Muscle layer of colon (tissue), 2 donors: ENCODE data around the gene MTMR3.
"Not testable (repeated sequence)": the region's sequence is repeated elsewhere in the genome, so short reads cannot be mapped to it uniquely, and the experiment has no call there.

Experiments used
- H3K27ac ChIP-seq: one replicate; pipeline ENCODE4 v1.7.0; 2013; ENCODE audit warnings: low read depth, mild to moderate bottlenecking, low read length, moderate library complexity
- H3K27me3 ChIP-seq, 2 donors: one replicate each; pipeline ENCODE4 v1.7.0; 2013; ENCODE audit warnings: low read length in 2 of 2, mild to moderate bottlenecking in 2 of 2; ENCODE audit not compliant: insufficient read depth in 2 of 2, control insufficient read depth in 1 of 2
- H3K36me3 ChIP-seq: one replicate; pipeline ENCODE4 v1.7.0; 2013; ENCODE audit warnings: mild to moderate bottlenecking, low read length; ENCODE audit not compliant: insufficient read depth
- H3K4me1 ChIP-seq: one replicate; pipeline ENCODE4 v1.7.0; 2013; ENCODE audit warnings: mild to moderate bottlenecking, low read length; ENCODE audit not compliant: insufficient read depth
- H3K4me3 ChIP-seq, 2 donors: one replicate each; pipeline ENCODE4 v1.7.0; 2013; ENCODE audit warnings: low read length in 2 of 2, low read depth in 1 of 2, mild to moderate bottlenecking in 1 of 2, moderate library complexity in 1 of 2
- H3K9ac ChIP-seq: one replicate; pipeline ENCODE4 v1.7.0; 2013; ENCODE audit warnings: low read length
- H3K9me3 ChIP-seq: one replicate; pipeline ENCODE4 v1.7.0; 2013; ENCODE audit warnings: mild to moderate bottlenecking, low read length
- donor health status: abdominal sarcoma.
- donor health status: Adenocarcinoma of cecum.

Gene MTMR3

GRCh38 chr22:29883045-29883774 is at the start of gene MTMR3:
TSS of gene MTMR3 (plus strand) at chr22:29883174. CDS start at chr22:29971060, 87,886 bp downstream.
- Histone ChIP-seq H3K27me3 (no peaks in the 10 kb centered on the region), H3K4me3 (peak within 1 kb of the TSS; percentile 78), H3K4me1 (peaks cover 36% of the 10 kb centered on the region), H3K27ac (peak within 1 kb of the TSS; percentile 74), H3K9ac (peak within 1 kb of the TSS; percentile 50), H3K36me3 (no peaks in the 10 kb centered on the region), H3K9me3 (no peaks in the 10 kb centered on the region)

DNA sequence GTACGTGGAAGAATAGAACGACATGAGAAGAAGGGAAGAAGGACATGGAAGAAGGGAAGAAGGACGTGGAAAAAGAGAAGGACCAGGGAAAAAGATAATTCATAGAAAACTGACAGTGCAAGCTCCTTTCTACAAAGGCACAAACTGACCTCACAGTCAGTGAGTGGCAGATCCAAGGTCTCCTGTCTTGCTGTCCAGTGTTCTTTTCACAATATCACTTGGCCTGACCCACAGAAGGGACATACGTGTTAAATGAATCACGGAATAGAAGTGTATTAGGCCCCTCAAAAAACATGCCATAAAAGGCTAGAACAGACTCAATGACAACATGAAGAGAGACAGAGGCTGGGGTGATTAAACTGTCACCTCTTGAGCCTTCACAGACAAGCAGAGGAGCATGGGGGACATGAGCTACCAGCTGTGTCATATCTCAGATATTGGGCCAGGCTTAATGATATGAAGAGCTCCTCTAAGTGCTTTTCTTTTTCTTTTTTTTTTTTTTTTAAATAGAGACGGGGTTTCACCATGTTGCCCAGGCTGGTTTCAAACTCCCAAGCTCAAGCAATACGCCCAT is 49.5 kb upstream of the MTMR3 start:
- H3K27ac ChIP-seq, result no peak overlapping the region
- peaks cover 10% of the 10 kb centered on the region for H3K4me1 ChIP-seq
- H3K36me3 ChIP-seq, result peaks cover 36% of the 10 kb centered on the region
- no peak overlapping the region for H3K4me3 ChIP-seq
- no peaks in the 10 kb centered on the region for H3K27me3 ChIP-seq
- no peak overlapping the region for H3K9ac ChIP-seq
- H3K9me3 ChIP-seq, result no peaks in the 10 kb centered on the region

- Histone ChIP-seq H3K27me3 (no peaks in the 10 kb centered on the region), H3K4me3 (no peak overlapping the region), H3K9ac (no peak overlapping the region), H3K4me1 (peaks cover 16% of the 10 kb centered on the region), H3K9me3 (no peaks in the 10 kb centered on the region), H3K36me3 (peaks cover 34% of the 10 kb centered on the region), H3K27ac (no peak overlapping the region)
Measured at GRCh38 chr22:29834046-29834445, 48.9 kb upstream of the MTMR3 start.

DNA sequence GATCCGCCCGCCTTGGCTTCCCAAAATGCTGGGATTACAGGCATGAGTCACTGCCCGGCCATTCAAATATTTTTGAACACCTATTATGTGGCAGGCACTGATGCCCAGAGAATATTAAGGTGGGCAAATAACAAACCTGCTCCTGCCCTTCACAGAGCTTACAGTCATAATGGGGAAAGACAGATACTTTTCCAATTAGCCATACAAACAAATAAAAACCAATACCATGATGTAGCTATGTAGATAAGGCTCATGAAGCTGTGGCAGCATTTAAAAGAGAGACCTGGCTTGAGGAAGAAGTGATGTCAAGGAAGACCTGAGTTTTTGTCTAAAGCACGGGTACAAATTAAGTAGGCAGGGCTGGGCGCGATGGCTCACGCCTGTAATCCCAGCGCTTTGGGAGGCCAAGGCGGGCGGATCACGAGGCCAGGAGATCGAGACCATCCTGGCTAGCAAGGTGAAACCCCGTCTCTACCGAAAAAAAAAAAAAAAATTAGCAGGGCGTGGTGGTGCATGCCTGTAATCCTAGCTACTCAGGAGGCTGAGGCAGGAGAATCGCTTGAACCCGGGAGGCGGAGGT is 46.1 kb upstream of the MTMR3 start:
- not testable (repeated sequence) for H3K27ac ChIP-seq, H3K9ac ChIP-seq, H3K27me3 ChIP-seq, H3K9me3 ChIP-seq
- H3K4me3 ChIP-seq, result peak overlapping the region; percentile 93 to 98
- H3K36me3 ChIP-seq, result peaks cover 17% of the 10 kb centered on the region
- H3K4me1 ChIP-seq, result peaks cover 16% of the 10 kb centered on the region

DNA sequence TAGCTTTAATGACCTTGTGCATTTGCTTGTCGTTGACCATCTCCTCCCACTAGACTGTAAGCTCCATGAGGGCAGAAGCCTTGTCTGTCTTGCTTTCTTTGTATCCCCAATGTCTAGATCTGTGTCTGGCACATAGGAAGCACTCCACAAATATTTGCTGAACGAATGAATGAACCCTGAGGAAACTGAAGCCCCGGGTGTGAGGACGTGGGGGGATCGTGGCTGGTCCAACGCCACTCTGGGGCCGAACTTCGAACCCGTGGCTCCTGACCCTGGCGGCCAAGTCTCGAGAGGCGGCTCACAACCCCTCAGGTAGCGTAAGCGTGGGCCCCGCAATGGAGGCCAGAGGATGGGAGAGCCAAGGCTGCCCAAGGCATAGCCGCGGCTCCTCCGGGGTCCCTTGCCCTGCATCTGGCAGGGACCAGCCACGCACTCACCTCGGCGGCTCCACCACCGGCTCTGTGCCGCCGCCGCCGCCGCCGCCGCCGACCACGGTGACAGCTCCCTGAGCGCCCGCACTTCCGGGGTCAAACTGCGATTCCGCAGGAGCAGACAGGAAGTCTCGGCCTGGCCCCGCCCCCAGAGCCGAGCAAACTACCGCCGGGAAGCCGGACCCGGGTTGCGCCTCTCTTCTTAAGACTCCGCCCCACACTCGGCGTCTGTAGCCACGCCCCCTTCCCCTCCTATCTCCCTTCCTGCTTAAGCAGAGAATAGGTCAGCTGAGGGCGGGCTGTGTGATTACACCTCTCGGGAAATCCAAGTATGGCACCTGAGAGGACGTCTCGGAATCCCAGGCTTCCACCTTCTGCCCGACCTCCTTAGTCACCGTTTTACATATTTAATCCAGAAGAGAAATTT is 45.0 kb upstream of the MTMR3 start, which contains the start of gene ASCC2:
ASCC2 (minus strand) TSS at position 534 of the 858 bp plus-strand sequence. CDS start 5,949 bp downstream, outside the sequence.
- no peaks in the 10 kb centered on the region for H3K27me3 ChIP-seq
- peak within 1 kb of the TSS; percentile 77 for H3K27ac ChIP-seq
- H3K9me3 ChIP-seq, result no peaks in the 10 kb centered on the region
- H3K9ac ChIP-seq, result peak within 1 kb of the TSS; percentile 90
- peak within 1 kb of the TSS; percentile 93 to 98 for H3K4me3 ChIP-seq
- H3K4me1 ChIP-seq, result peaks cover 16% of the 10 kb centered on the region
- H3K36me3 ChIP-seq, result peaks cover 13% of the 10 kb centered on the region

- H3K4me3 ChIP-seq, result peak overlapping the region; percentile 37 to 98
- H3K9ac ChIP-seq, result peak overlapping the region; percentile 33
- no peaks in the 10 kb centered on the region for H3K9me3 ChIP-seq
- peaks cover 8% of the 10 kb centered on the region for H3K36me3 ChIP-seq
- no peaks in the 10 kb centered on the region for H3K27me3 ChIP-seq
- peaks cover 16% of the 10 kb centered on the region for H3K4me1 ChIP-seq
- H3K27ac ChIP-seq, result peak overlapping the region; percentile 77
Measured at GRCh38 chr22:29838599-29838956, 44.4 kb upstream of the MTMR3 start.

GRCh38 chr22:29839039-29839438 is 43.9 kb upstream of the MTMR3 start:
- no peaks in the 10 kb centered on the region for H3K27me3 ChIP-seq
- H3K27ac ChIP-seq, result peak overlapping the region; percentile 77
- peaks cover 5% of the 10 kb centered on the region for H3K36me3 ChIP-seq
- H3K4me1 ChIP-seq, result peaks cover 16% of the 10 kb centered on the region
- H3K9me3 ChIP-seq, result no peaks in the 10 kb centered on the region
- H3K9ac ChIP-seq, result peak overlapping the region; percentile 33
- H3K4me3 ChIP-seq, result peak overlapping the region in 1 of 2 donors; percentile 98

GRCh38 chr22:29840498-29840897 is 42.5 kb upstream of the MTMR3 start:
- H3K27me3 ChIP-seq, result no peaks in the 10 kb centered on the region
- H3K36me3 ChIP-seq, result no peaks in the 10 kb centered on the region
- peaks cover 16% of the 10 kb centered on the region for H3K4me1 ChIP-seq
- H3K27ac ChIP-seq, result no peak overlapping the region
- no peaks in the 10 kb centered on the region for H3K9me3 ChIP-seq
- H3K4me3 ChIP-seq, result no peak overlapping the region
- H3K9ac ChIP-seq, result no peak overlapping the region

DNA sequence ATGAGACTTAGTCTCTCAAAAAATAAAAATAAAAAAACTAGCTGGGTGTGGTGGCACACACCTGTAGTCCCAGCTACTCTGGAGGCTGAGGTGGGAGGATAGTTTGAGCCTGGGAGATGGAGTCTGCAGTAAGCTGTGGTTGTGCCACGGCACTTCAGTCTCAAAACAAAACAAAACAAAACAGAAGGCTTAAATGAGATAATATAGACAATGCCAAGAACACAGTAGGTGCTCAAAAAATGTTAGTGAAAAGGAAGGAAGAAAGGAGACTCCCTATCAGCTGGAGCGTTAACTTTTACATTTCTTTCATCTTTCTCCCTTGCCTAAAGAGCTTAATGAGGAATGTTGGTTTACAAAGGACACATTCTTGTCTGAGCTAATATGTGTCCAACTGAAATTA is 40.8 kb upstream of the MTMR3 start:
- no peaks in the 10 kb centered on the region for H3K36me3 ChIP-seq
- H3K4me3 ChIP-seq, result no peak overlapping the region
- no peaks in the 10 kb centered on the region for H3K27me3 ChIP-seq
- H3K27ac ChIP-seq, result no peak overlapping the region
- no peaks in the 10 kb centered on the region for H3K9me3 ChIP-seq
- peaks cover 10% of the 10 kb centered on the region for H3K4me1 ChIP-seq
- H3K9ac ChIP-seq, result no peak overlapping the region

- no peaks in the 10 kb centered on the region for H3K9me3 ChIP-seq
- no peak overlapping the region for H3K27ac ChIP-seq
- no peaks in the 10 kb centered on the region for H3K36me3 ChIP-seq
- H3K4me1 ChIP-seq, result peaks cover 6% of the 10 kb centered on the region
- H3K27me3 ChIP-seq, result no peaks in the 10 kb centered on the region
- no peak overlapping the region for H3K4me3 ChIP-seq
- no peak overlapping the region for H3K9ac ChIP-seq
Measured at GRCh38 chr22:29842740-29843139, 40.2 kb upstream of the MTMR3 start.

- H3K9me3 ChIP-seq, result no peaks in the 10 kb centered on the region
- H3K36me3 ChIP-seq, result no peaks in the 10 kb centered on the region
- H3K9ac ChIP-seq, result no peak overlapping the region
- H3K4me3 ChIP-seq, result no peak overlapping the region
- no peak overlapping the region for H3K27ac ChIP-seq
- H3K27me3 ChIP-seq, result no peaks in the 10 kb centered on the region
- H3K4me1 ChIP-seq, result no peaks in the 10 kb centered on the region
Measured at GRCh38 chr22:29846290-29846689, 36.7 kb upstream of the MTMR3 start.
